HG03108 (cell line): Measurements from ENCODE around the gene ARID5B.

ENCODE experiments used
- ATAC-seq: cut with Tn5 transposase; IDR thresholded peaks from one replicate; pipeline ENCODE4 v1.9.1; 2021; ENCODE audit warnings: moderate library complexity; ENCODE audit not compliant: unreplicated experiment

Gene ARID5B

DNA sequence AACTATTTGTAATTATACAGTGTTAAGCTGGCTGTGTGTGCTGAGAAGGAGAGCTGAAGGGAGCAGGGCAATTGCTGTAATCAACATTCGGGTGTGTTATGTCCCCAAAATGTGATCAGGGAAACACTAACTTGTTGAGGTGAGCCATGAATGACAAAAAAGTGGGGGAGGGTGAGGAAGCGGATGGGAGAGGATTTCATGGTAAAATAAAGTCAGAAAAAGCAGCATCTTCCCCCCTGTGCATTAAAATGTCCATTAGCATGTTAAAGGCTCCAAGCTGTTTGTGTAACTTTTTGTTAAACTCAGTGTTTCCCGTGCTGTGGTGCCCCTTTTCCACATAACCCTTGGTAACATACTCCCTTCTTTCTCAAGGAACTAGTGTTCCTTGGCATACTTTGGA lies 84.9 kb downstream of the ARID5B start:
- ATAC-seq, result no peak

DNA sequence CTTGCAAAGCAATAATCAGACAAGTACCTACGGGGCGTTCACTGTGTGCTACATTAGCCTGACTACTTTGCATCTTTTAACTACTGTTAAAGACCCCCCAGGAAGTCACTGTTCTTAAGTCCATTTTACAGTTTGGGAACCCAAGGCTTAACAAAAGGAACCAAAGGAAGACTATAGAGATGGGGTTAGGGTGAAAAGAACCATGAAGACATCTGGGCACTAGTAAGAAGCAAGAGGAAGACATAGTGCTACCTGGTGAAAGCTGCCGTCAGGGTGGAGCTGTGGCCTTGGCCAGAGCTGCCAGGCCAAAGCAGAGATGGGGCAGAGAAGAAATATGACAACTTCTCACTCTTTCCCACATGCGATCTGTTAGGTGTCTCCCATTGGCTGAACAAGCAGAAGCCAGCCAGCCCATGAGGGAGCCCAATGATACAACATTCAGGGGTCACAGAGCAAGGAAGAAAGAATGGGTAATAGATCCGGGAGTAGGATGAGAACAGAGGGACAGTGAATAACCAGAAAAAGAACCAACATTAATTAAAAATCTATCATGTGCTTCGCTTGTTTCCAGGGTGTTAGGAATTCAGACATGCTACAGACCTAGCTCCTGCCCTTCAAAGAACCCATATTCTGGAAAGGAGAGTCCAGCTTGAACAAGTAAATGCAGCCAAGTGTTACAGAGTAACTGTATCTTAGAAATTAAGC lies 85.4 kb downstream of the ARID5B start:
- ATAC-seq, result no peak

DNA sequence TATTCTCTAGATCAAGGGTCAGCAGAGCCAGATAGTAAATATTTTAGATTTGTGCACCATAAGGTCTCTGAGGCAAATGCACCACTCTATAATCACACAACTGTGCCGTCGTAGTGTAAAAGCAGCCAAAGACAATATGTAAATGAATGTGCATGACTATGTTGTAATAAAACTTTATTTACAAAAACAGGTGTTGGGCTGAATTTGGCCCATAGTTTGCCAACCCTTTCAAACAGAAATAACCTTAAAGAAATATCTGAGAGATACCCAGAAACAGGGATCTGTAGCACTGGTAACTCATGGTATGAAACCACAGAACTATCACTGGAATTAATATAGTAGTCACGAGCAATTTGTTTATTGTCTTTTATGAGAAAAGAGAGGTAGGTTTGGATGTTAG lies 86.0 kb downstream of the ARID5B start:
- ATAC-seq, result peak; percentile 15

DNA sequence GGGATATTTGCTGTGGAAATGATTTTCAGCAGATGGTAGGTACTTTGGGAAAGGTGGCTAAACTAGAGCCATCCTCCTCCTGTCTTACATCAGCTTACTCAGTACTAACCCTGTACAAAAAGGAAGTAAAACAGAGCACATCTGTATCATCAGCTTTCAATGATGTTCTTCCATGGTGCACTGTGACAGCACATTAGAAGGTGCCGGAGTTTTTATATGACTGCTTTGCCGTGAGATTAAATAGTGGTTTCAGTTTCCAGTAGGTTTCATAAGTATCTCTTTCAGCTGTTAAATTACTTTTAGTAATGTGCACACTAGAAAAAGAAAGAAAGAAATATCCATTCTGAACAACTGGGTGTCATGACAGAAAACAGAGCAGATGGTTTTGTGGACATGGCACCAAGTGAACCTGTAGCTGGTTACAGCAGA lies 86.5 kb downstream of the ARID5B start:
- ATAC-seq, result peak; percentile 96

DNA sequence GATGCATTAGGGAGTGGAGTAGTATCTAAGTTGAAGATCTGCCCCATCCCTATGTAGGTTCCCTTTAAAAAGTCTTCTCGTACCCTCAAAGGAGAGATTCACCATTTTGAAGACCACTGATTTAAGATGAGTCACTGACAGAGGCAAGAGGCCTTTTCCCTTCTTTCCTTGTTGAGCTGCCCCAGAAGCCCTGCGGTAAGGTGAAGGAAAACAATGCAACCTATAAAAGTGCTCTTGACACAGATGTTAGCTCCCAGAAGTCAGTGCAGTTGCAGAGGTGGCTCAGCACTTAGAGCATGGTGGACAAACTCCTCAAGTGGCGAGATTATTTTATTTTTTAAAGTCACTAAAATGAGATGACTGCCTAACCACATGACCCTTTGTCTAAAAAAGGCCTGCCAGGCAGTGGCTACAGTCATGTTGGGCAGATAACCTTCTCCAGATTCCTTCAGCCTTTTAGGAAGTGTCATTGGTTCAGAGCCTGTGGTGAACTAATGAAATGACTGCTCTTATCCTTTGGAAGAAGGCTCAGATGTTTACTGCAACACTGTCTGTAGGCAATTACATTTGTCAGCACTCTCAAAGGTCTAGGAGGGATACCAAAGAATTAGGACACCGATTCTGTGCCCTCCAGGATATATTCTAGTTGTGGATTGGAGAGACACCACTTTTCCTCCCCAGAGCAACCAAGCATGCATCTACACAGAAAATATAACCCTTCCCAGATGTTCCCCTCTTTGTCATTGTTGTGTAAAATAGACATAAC lies 88.7 kb downstream of the ARID5B start:
- ATAC-seq, result no peak

DNA sequence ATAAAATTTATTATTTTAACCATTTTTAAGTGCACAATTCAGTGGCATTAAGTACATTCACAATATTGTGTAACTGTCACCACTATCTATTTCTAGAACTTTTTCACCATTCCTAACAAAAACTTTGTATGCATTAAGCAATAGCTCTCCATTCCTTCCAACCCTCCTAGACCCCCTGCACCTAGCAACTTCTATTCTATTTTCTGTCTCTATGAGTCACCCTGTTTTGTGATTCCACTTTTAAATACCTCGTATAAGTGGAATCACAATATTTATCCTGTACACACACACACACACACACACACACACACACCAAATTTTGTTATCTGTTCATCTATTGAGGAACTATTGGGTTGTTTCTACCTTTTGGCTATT lies 89.2 kb downstream of the ARID5B start:
- no peak for ATAC-seq

DNA sequence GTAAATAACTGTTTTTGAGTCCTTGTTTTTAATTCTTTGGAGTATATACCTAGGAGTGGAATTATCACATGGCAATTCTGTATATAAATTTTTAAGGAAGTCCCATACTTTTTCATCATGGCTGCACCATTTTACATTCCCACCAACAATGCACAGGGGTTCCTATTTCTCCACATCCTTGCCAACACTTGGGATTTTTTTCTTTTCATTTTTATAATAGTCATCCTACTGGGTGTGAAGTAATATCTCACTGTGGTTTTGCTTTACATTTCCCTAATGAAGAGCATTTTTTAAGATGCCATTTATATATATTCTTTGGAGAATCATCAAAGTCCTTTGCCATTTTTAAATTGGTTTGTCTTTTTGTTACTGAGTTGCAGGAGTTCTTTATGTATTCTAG lies 89.7 kb downstream of the ARID5B start:
- no peak for ATAC-seq

DNA sequence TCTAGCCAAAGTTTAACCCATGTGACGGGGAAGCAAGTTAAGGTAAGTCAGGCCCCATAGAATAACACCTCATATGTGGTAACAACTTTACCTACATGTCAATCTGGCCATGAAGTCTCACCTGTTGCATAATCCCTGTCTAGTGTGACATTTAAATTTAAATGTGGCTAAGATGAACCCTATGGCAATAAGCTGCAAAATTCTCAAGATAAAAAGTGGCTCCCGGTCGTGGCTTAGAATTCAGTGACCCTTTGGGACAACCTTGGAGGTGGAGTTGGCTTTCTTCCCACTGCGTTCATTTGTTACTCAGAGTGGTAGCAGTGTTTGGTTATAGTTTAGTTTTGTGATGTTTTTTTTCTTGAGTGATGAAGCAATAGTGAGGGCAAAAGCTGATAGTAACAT lies 90.6 kb downstream of the ARID5B start:
- no peak for ATAC-seq

DNA sequence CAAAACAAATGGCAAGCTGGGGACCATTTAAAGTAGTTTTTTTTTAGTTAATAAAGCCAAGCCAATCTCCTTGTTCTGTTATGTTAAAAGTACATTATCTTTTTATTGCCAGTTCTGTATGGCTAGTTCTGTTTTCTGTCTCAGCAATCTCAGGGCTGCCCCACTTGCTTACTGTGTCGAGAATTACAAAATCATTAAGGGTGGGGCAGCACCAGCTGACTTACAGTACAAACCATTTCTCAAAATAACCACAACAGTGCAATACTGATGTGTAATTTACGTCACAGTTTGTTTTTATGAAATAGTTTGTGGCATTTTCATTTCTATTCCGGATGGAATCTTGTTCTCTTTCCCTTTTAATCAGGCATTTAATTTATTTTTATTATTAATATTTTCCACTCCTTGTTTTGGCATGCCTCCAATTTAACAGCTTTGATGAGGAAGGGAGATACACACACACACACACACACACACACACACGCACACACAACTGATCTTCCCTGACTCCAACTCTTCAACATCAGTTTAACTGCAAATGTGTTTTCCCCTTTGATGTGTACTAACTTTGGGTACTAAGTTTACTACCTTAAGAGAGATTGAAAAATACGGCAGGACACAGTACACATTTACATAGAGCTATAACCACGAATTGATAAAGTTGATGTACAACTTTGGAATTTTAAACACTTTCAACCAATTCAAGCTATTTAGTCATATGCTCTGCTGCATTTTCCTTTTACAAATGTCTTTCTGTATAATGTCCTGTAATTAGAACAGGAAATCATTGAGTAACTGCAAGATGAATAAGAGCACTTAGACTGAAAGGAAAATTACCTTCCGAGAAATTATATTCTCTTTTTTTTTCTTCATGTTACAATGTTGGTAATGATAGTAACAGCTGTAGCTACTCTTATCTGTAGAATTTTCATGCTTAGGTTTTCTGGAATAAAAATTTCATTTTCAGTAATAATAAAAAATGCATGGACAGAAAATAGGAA lies 91.5 kb downstream of the ARID5B start:
- ATAC-seq, result no peak

DNA sequence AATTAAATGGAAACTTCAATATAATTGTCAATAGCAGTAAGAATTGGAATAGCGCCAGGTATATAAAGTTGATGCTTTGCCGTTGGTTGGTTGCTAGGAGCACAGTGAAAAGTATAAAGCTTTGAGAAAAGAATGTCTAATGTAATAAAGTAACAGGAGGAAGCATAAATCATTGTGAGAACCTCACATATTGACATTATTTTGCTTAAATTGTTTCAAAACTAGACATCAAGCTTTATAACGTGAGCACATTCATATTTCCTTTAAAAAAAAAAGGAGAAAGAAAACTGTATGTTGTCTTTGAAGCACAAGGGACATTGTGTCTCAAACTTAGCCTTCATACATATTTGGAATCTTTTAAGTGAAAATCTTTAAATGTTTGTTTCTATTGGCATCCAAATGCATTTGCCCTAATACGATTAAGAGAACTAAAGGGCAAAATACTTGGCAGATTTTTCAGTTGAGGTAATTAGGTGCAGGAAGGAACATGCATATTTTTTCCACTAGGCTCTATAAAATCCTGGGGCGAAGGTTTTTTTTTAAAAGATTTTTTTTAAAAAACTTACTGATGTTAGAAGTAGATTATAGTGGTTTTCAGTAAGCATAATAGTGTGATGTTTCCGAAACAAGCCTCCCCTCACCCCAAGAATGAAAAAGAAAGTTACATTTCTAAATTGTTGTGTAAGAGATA lies 92.4 kb downstream of the ARID5B start:
- ATAC-seq, result no peak

DNA sequence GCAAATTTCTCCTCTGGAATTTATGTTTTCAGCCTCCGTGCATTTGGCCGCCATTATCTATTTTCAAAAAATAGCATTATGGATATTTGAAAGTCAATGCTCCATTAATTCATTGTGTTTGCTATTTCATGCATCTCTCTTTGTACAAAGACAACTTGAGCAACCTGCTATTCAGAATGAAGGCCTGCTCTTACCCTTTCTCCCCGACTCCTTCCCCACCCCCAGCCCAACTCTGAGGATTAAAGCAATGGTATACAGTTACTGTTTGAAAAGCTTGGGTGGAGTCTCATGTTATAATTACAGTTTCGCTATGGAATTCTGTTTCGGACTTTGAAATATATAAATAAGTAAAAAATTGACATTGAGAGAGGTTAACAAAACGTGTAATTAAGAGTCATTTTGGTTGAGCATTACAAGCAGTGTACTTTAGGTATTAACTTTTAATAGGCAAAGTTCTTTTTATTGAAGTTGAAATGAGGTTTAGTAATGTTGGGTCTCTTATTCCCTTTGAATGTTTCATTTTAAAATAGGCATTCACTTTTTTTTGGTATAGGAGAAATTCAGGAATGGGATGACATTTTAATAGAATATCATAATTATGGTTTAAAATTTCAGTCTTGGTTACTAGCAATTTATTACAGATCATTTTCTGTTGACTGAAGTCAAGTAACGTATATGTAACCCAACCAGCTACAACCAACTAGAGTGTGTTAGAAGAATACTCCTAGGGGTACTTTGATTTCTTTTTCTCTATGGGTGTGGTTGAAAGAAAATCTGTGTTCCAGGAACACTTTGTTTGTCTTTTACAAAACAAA lies 93.1 kb downstream of the ARID5B start:
- ATAC-seq, result no peak

DNA sequence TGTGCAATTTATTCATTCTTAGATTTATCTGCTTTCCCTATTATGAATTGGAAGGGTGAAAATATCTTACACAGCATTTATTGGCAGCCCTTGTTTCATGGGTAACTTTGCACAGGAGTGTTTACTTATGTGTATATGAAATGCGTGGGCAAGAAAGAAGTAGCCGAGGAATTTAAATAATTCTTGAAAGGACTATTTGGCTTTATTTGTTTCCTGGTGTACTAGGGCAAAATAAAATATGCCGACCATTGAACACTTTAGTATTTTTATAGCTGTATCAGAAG lies 93.7 kb downstream of the ARID5B start:
- ATAC-seq, result no peak

DNA sequence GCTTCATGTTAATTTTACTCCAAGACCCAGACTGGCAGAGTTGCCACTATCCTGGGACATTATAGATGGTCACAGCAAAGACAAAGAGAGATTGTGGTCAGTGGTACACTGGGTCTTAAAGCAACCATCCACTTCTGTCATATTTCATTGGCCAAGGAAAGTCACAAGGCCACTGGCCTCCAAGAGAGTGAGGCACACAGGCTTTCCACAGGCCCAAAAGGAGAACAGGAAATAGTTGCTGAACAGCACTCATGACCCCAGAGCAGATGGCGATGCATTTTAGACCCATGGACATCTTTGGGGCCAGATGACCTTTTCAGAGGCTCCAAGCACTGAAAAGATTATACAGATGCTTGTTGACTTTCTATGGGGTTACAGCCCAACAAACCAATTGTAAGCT lies 97.4 kb downstream of the ARID5B start:
- ATAC-seq, result no peak

DNA sequence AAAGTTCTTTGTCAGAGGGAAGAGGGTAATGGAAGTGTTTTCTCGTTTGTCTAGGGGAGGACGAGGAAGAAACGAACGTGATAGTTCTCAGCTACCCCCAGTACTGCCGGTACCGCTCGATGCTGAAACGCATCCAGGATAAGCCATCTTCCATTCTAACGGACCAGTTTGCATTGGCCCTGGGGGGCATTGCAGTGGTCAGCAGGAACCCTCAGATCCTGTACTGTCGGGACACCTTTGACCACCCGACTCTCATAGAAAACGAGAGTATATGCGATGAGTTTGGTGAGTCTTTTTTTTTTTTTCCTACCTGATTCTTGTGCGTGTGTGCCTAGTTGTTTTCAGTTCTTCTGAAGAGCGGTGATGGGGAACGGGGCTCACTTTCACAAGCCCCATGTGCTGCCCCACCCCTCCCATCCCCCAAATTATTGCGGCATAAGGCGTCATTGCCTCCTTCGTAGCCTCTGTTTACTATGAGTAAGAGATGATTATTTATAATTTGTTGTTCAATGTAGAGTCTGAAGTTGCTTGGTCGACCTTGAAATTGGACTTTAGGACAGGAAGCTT lies 98.6 kb downstream of the ARID5B start:
- peak; percentile 77 for ATAC-seq

DNA sequence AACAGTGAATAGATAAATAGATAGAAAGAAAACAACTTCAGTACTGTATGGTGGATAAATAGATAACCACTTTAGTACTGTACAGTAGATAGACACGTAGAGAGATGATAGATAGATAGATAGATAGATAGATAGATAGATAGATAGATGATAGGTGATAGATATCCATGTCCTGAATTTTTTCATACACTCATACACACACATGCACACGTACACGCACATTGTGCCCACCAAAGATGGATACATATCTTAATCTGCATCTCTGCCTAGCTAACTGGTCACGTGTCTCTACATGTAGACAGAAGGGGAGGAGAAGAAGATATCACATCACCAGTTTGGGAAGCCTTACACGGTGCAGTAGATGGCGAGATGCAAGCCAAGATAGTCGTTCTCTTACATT lies 99.2 kb downstream of the ARID5B start:
- no peak for ATAC-seq

DNA sequence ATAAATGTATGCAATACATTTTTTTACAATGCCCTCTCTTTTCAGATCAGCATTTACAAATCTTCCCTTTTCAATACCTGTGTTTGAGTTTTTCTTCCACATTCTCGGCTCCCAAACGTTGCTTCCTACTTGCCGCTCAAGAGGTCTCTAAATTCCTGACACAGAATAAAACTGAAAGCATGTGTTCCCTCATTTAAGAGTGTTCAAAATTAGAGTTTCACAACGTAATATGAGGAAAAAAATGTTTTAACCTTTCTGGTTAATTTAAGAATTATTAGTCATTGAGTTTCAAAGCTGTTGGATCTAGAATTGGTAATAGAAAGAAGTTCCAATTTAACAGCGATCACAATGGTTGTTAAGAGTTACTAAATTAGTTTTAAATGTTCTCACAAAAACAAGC lies 100.4 kb downstream of the ARID5B start:
- ATAC-seq, result no peak

DNA sequence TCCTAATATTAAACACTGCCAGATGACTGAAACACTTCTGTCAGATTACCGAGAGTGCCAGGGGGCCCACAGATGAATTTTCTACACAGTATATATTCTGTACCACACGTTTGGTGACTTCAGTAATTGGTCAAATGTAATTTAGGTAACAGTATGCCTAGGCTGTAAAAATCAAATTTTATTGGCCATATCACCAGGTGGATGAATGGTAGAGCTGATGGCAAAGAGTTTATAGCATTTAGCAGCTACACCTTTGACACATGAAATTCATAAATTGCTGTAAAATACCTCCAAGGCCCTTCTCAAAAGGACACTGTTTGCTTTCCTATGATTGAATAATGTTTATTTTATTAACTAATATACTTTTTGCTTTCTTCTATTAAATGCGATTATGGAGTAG lies 101.3 kb downstream of the ARID5B start:
- ATAC-seq, result no peak

DNA sequence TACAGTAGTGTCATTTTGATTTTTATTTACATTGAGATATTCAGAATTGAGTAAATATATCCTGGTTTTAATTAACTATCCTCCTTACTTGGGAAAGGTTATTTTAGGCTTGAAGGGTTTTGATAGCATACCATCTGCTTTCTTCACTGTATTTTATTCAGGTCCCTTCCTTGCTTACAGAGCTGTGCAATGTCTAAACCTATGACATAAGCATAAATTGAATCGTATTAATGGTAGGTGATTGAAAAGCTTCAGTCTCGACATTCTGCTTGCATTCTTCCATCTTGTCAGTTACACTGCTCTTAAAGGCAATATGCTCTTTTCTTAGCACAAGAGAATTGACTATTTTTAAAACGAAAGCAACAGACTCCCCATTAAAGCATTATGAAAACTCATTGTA lies 102.5 kb downstream of the ARID5B start:
- no peak for ATAC-seq

DNA sequence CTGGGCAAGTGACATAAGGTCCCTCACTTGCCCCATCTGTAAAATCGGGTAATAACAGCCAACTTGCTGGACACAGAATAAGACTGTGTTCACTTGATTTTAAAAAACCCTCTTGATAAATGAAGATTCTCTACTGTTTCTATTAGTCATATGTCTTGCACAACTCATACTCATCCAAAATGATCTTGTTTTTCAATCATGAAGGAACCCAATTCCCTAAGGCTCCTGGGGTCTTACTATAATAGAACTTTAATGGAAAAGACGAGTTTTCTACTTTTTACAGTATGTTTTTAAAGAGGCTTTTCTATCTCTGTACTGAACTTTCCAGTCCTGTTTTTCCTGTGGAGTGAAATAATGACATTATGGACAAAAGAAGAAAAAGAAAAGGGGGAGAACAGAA lies 103.8 kb downstream of the ARID5B start:
- ATAC-seq, result no peak

DNA sequence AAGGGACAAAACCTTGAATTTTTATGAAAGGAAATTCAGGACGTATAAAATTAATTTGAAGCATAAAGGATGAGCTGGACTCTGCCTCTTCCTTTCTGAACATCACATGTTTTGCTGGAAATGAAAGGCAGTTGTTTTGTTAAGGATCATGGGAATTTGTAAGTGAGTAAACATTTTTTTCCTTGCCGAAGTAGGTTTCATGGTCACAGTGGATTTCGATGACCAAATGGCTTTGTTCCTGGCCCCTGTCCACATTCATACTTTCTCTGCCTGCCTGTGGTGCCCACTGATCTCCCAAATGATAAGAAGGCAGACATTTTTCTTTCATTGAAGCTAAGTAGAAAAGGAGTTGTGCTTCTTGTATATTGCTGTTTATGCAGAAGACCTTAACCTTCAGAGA lies 104.2 kb downstream of the ARID5B start:
- no peak for ATAC-seq
